HG03025 (cell line): ENCODE results near the gene SIGLEC1.

Experiments
- ATAC-seq: cut with Tn5 transposase; IDR thresholded peaks from one replicate; pipeline ENCODE4 v1.9.1; 2021; ENCODE audit warnings: mild to moderate bottlenecking, moderate library complexity; ENCODE audit not compliant: unreplicated experiment, low FRiP score

Gene SIGLEC1

GRCh38 chr20:3702611-3703391, 9.6 kb downstream of the SIGLEC1 start:
- no peak for ATAC-seq

GRCh38 chr20:3701061-3701998, 11.1 kb downstream of the SIGLEC1 start:
- ATAC-seq, result no peak

- no peak for ATAC-seq
Measured at GRCh38 chr20:3699037-3699436, 13.4 kb downstream of the SIGLEC1 start.

- no peak for ATAC-seq
Measured at GRCh38 chr20:3698591-3699001, 13.8 kb downstream of the SIGLEC1 start.

GRCh38 chr20:3697588-3698305, 14.7 kb downstream of the SIGLEC1 start:
- no peak for ATAC-seq

GRCh38 chr20:3696745-3697587, 15.4 kb downstream of the SIGLEC1 start:
- ATAC-seq, result no peak

- ATAC-seq, result no peak
Measured at GRCh38 chr20:3696200-3696599, 16.2 kb downstream of the SIGLEC1 start.

- ATAC-seq, result no peak
Measured at GRCh38 chr20:3694864-3695263, 17.5 kb downstream of the SIGLEC1 start.

GRCh38 chr20:3693376-3693775, 19.0 kb downstream of the SIGLEC1 start:
- ATAC-seq, result no peak

GRCh38 chr20:3692706-3693294, 19.6 kb downstream of the SIGLEC1 start:
- ATAC-seq, result no peak

- no peak for ATAC-seq
Measured at GRCh38 chr20:3691897-3692296, 20.5 kb downstream of the SIGLEC1 start.

- ATAC-seq, result no peak
Measured at GRCh38 chr20:3691306-3691705, 21.1 kb downstream of the SIGLEC1 start.

GRCh38 chr20:3690413-3690812, 22.0 kb downstream of the SIGLEC1 start:
- no peak for ATAC-seq

GRCh38 chr20:3689978-3690377, 22.4 kb downstream of the SIGLEC1 start:
- no peak for ATAC-seq

GRCh38 chr20:3687655-3688054, 24.7 kb downstream of the SIGLEC1 start:
- ATAC-seq, result no peak

GRCh38 chr20:3686867-3687321, 25.5 kb downstream of the SIGLEC1 start:
- ATAC-seq, result no peak

- ATAC-seq, result no peak
Measured at GRCh38 chr20:3686421-3686820, 26.0 kb downstream of the SIGLEC1 start.

GRCh38 chr20:3685341-3685740, 27.1 kb downstream of the SIGLEC1 start:
- ATAC-seq, result no peak

GRCh38 chr20:3681931-3682781, 30.2 kb downstream of the SIGLEC1 start, which contains the start of gene ADAM33:
ADAM33 (minus strand) TSS chr20:3682010; CDS start chr20:3682004, 6 bp downstream.
- ATAC-seq, result no peak
